Activated CD8-positive, alpha-beta memory T cell treated with anti-CD3 and anti-CD28 coated beads, Interleukin-2, amount 50 U/mL, for 1 hour (primary cell): ENCODE results near the gene TNIP2.
A peak's percentile ranks its signal among the peaks of the same experiment; 100 is the strongest.
"Not testable (repeated sequence)": the region's sequence is repeated elsewhere in the genome, so short reads cannot be mapped to it uniquely, and the experiment has no call there.

Source experiments
- DNase-seq: peaks from one replicate; pipeline ENCODE4 v3.0.0-alpha.2; 2020; ENCODE audit errors: extremely low read depth

The TNIP2 gene

GRCh38 chr4:2768921-2769336 is 12.8 kb upstream of the TNIP2 start:
- DNase-seq = no peak

- DNase-seq = no peak
Observed at GRCh38 chr4:2768124-2768523, 12.0 kb upstream of the TNIP2 start.

DNA sequence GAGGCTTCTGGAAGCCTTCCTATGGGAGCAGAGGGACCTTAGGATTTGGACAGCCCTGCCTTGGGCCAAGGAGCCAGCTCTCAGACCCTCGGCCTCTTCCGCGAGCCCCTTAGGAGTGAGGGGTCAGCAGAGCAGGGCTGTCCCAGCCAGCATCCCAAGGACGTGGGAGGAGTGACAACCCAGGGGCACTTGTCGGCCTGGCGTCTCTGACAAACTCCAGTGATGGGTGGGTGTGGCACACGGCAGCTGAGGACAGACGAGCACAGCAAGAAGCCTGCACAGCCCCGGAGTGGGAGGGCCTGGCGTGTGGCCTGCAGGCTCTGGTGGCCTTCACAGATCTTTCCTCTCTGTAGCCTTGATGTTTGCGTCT is 11.6 kb upstream of the TNIP2 start:
- DNase-seq = no peak

DNA sequence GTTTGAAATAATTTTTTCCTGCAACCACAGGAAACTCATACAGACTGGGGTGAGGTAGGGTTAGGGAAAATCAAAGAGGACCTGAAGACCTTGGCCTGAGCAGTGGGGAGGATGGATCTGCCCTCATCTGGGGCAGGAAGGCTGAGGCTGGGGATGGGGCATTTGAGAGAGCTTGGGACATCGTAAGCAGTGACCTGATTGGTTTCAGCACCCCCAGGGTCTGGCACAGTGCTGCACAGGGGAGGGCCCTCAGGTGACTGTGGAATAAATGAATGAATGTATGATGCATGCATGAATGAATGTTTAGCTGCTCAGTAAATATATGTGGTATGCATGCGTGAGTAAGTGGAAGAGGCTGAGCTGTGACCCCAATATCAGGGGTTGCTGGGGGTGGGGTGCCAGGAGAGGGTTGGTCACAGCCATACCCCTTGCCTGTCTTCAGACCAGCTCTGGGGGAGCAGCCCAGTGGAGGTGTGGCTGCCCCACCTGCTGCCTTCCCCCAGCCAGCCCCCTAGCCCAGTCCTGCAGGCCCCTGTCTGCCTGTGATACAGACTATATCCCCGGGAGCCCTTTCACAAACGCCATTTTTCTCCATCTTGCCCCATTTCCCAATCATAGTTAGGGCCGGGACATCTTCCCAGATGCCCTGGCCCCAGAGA is 11.0 kb upstream of the TNIP2 start:
- no peak for DNase-seq

- DNase-seq = no peak
Observed at GRCh38 chr4:2765832-2766526, 9.8 kb upstream of the TNIP2 start.

DNA sequence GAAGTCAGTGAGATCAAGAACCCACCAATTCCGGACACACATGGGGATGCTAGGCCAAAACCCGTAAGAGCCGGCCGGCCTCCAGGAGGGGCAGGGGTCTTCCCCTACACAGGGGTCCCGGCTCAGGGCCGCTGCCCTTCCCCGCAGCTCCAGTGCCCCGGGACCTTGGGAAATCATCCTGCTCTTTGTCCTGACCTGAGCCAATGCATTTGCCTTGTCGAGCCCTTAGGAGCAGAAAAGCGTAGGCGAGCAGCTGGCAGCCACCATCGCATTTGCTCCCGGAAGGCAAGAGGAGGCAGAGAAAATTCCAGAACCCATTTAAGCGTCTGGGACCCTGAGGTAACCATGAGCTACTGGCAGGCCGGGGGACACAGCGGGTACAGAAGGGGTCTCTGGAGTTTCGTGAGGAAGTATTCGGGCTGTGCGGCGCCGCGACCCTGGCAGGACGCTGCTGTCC is 7.4 kb upstream of the TNIP2 start:
- DNase-seq = no peak

DNA sequence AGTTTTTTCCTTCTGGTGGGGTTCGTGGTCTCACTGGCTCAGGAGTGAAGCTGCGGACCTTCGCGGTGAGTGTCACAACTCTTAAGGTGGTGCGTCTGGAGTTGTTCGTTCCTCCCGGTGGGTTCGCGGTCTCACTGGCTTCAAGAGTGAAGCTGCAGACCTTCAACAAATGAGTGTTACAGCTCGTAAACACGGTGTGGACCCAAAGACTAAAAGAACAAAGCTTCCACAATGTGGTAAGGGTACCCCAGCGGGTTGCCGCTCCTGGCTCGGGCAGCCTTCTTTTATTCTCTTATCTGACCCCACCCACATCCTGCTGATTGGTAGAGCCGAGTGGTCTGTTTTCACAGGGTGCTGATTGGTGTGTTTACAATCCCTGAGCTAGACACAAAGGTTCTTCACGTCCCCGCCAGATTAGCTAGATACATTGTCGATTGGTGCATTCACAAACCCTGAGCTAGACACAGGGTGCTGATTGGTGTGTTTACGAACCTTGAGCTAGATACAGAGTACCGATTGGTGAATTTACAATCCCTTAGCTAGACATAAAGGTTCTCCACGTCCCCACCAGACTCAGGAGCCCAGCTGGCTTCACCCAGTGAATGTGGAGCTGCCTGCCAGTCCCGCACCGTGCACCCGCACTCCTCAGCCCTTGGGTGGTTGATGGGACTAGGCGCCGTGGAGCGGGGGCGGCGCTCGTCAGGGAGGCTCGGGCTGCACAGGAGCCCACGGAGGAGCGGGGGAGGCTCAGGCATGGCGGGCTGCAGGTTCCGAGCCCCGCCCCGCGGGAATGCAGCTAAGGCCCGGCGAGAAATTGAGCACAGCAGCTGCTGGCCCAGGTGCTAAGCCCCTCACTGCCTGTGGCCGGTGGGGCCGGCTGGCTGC is 6.6 kb upstream of the TNIP2 start:
- DNase-seq = not testable (repeated sequence)

- no peak for DNase-seq
Observed at GRCh38 chr4:2762048-2762447, 5.9 kb upstream of the TNIP2 start.

GRCh38 chr4:2761035-2761923 is 5.1 kb upstream of the TNIP2 start:
- DNase-seq = no peak

GRCh38 chr4:2757426-2757825 is 1.3 kb upstream of the TNIP2 start:
- DNase-seq = no peak

DNA sequence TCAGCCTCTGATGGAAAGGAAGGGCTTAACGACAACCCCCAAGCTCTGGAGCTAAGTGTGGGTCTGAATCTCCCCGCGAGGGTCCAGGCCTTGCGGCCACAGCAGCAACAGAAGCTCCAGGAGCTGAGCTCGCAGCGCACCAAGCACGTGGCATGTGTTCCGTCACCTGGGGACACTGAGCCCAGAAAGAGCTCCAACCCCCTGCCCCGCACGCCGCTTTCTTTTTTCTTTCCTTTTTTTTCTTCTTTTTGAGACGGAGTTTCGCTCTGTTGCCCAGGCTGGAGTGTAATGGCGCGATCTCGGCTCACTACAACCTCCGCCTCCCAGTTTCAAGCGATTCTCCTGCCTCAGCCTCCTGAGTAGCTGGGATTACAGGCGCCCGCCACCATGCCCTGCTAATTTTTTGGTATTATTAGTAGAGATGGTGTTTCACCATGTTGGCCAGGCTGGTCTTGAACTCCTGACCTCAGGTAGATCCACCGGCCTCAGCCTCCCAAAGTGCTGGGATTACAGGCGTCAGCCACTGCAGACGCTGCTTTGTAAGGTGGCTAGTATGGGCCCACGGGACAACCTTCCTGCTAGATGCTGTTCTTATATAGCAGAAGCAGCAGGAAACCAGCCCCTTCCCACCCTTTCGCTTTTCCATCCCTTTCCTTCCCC is 685 bp upstream of the TNIP2 start:
- DNase-seq = no peak

- DNase-seq = no peak
Observed at GRCh38 chr4:2754848-2755819, 1.0 kb downstream of the TNIP2 start.

DNA sequence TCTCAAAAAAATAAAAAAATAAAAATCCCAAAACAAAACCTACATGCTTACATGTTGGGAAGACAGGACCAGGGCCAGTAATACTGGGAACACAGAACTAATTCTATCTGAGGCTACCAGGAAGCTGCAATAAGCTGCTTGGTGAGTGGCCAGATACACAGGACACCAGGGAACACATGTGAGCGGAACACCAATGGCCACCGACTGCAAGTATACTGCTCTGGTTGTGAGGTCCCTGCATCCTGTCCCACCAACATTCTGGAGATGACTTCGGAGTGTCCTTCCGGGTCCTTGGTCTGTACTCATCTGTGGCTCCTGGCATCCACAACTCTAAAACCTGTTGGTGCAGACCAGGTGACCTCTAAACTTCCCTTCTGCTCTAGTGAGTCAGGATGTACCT is 2.7 kb downstream of the TNIP2 start:
- DNase-seq = no peak

GRCh38 chr4:2750719-2751605 is 5.2 kb downstream of the TNIP2 start:
- DNase-seq = no peak

DNA sequence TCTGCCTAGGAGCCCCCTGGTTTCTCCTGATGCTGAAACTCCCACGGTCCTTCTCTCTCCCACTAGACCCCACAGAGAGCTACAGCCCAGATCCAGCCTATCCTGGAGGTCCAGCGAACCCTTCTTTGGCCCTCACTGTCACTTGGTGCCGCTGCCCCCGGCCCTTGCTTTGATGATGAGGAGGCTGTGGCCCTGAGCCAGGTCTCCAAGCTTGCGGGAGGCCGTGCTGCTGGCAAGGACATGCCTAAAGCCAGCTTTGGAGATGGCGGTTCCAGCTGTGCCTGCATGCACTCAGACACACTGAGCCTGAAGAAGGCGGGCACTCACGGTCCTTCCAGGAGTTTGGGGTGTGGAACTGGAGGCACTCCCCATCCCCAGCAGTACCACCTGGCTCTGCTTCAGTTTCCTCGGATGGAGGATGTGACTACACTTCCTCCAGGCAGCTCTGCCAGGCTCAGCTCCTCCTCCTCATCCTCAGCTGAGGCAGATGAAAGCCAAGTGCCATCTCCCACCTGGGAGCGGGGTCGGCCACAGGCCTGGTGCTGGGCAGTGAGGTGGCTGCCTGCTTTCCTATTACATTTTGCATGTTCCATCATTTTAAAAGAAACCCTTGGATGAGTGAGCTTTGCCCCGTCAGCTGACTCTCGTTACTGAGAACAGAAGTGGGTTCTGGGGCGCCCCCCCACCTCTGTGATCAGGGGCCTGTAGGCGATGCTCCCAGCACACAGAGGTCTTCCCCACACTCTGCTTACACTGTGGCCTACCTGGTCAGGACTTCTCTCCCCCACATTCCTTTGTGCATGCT is 9.0 kb downstream of the TNIP2 start:
- no peak for DNase-seq

DNA sequence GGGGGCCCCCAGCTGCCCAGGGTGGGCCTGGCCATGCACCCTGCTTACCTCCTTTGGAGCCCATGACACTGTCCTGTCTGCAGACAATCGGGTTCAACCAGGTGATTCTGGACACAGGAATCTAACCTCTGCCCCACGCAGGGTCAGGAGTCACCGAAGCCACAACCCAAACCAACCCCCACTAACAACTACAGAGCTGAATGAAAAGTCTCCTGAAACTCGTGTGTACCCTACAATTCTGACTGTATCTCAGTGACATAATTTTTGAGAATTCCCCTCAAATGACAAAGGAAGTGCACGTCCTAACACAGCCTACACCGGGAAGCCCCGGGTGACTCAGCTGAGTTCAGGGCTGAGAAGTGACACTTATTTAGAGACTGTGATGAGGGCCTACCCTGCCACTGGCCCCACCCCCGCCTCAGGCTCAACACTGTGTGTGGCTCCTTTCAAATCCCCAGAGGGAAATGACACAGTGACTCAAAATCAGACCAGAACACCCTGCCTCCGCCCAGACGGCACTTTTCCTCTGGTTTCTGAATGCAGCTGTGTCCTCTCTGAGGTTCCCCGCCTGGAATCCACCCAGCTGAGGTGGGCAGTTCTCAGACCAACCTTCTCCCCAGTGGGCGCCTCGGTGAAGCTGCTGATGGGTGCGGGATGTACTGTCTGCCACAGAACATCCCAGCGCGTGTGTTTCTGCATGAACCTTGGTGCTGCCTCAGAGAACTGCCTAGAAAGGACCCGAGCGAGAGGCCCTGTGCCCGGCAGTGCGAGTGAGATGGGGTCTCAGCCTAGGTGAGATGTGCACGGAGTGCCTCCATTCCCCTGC is 9.9 kb downstream of the TNIP2 start:
- DNase-seq = peak; percentile 40

DNA sequence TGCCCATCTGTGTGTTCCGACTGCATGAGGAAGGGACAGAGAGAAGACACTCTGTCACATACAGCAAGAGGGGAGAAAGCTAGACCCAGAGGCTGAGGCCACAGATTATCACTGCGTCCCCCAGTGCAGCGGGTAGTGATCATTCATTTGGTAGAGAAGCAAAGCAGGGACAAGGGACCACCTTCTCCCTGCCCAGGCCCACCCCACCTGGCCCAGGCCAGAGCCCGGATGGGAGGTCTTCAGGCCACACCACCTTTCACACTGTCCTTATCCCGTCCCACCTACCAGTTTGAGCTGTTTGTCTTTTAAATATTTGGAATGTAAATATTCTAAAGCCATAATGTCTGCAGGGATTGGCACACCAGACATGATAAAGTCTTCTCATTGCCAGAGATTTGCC is 10.6 kb downstream of the TNIP2 start:
- no peak for DNase-seq
